Mononuclear cell (primary cell): ENCODE data around the gene SYCP2. TPM values are rescaled to one million over a fixed set of nuclear protein-coding genes. Genes with fewer than 3 reads are reported as not detected.

Experiments used
- H3K27me3 ChIP-seq: 2 replicates; pipeline ENCODE4 v1.6.0; 2011; ENCODE audit warnings: low read length, control low read depth; ENCODE audit not compliant: insufficient read depth
- H3K4me1 ChIP-seq: 2 replicates; pipeline ENCODE4 v1.5.1; 2011; ENCODE audit warnings: mild to moderate bottlenecking, low read length, control low read depth; ENCODE audit not compliant: insufficient read depth
- H3K4me3 ChIP-seq: 2 replicates; pipeline ENCODE4 v1.5.1; 2011; ENCODE audit warnings: mild to moderate bottlenecking, low read length, moderate library complexity
- H3K9me3 ChIP-seq: 2 replicates; pipeline ENCODE4 v1.5.1; 2011; ENCODE audit warnings: low read depth, mild to moderate bottlenecking, control low read depth, low read length
- total RNA-seq: library from RNA; depleted of rRNA; stranded (reverse); fragments of >200 nt; gene quantifications from one replicate; pipeline ENCODE4 v1.2.3, GENCODE V29; 2012

The SYCP2 gene
- total RNA-seq, 1 donor = 1.8 TPM

GRCh38 chr20:59818911-59819310, 114.5 kb downstream of the SYCP2 start:
- H3K4me3 ChIP-seq = no peak overlapping the region
- H3K27me3 ChIP-seq = no peaks in the 10 kb centered on the region
- no peaks in the 10 kb centered on the region for H3K9me3 ChIP-seq
- H3K4me1 ChIP-seq = no peaks in the 10 kb centered on the region

- H3K9me3 ChIP-seq = no peaks in the 10 kb centered on the region
- no peaks in the 10 kb centered on the region for H3K27me3 ChIP-seq
- no peaks in the 10 kb centered on the region for H3K4me1 ChIP-seq
- no peak overlapping the region for H3K4me3 ChIP-seq
These were observed 115.4 kb downstream of the SYCP2 start for GRCh38 chr20:59817846-59818615.

GRCh38 chr20:59817406-59817805, 116.0 kb downstream of the SYCP2 start:
- no peaks in the 10 kb centered on the region for H3K9me3 ChIP-seq
- H3K4me3 ChIP-seq = no peak overlapping the region
- H3K4me1 ChIP-seq = no peaks in the 10 kb centered on the region
- H3K27me3 ChIP-seq = no peaks in the 10 kb centered on the region

GRCh38 chr20:59816146-59816738, 117.2 kb downstream of the SYCP2 start:
- Histone ChIP-seq H3K27me3 (no peaks in the 10 kb centered on the region), H3K9me3 (no peaks in the 10 kb centered on the region), H3K4me1 (no peaks in the 10 kb centered on the region), H3K4me3 (no peak overlapping the region)

GRCh38 chr20:59814840-59815340, 118.5 kb downstream of the SYCP2 start:
- Histone ChIP-seq H3K27me3 (no peaks in the 10 kb centered on the region), H3K4me3 (no peak overlapping the region), H3K4me1 (no peaks in the 10 kb centered on the region), H3K9me3 (no peaks in the 10 kb centered on the region)

- no peaks in the 10 kb centered on the region for H3K27me3 ChIP-seq
- no peaks in the 10 kb centered on the region for H3K4me1 ChIP-seq
- H3K4me3 ChIP-seq = no peak overlapping the region
- H3K9me3 ChIP-seq = no peaks in the 10 kb centered on the region
These were observed 119.2 kb downstream of the SYCP2 start for GRCh38 chr20:59813948-59814839.

Other genes starting within 250 kb of the SYCP2 start
- 6.7 TPM for gene PPP1R3D, start 6.7 kb upstream of the SYCP2 start, total RNA-seq
- gene FAM217B, start 6.8 kb upstream of the SYCP2 start, total RNA-seq = 8.3 TPM
- 0.73 TPM for gene CDH26, start 24.8 kb upstream of the SYCP2 start, total RNA-seq